ENCODE measurements around the gene VEZT. TPM values are rescaled to one million over a fixed set of nuclear protein-coding genes. Genes with fewer than 3 reads are reported as not detected.

Gene VEZT
- total and polyA plus RNA-seq, 9 of the 15 experiments (the other 6 are each of a cell fraction or from before 2014, with no cell fraction given), result 16.1 to 61.5 (median 32.6) TPM

DNA sequence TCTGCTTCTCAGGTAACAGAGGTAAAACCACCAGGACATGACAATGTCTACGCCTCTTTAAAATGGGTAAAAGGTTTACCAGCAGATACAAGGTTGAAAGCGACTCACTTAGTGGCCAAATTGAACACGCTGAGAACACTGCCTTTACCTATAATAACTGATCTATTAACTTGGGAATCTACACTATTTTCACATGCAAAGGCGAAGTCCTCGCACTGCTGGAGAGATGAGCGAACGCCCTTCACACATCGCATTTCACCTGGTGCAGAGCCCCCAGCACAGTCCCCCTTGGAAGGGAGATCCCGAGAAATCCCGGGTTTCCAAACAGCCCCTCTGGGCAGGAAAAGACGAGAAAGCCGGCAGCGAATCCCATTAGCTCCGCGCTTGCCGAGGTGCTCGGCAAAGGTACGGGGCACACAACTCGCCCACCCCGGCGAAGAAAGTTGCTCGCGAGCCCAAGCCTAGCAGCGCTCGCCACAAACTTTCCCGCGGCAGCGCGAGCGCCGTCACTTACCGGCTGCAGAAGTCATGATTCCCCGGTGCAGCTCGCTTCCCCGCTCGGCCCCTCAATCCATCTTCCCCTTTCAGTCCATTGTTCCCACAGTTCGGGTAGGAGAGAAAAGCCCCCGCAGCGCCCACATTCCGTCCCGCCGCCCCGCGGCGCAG, 763 bp upstream of the VEZT start (continued):
- TF ChIP-seq, protein P1, sequence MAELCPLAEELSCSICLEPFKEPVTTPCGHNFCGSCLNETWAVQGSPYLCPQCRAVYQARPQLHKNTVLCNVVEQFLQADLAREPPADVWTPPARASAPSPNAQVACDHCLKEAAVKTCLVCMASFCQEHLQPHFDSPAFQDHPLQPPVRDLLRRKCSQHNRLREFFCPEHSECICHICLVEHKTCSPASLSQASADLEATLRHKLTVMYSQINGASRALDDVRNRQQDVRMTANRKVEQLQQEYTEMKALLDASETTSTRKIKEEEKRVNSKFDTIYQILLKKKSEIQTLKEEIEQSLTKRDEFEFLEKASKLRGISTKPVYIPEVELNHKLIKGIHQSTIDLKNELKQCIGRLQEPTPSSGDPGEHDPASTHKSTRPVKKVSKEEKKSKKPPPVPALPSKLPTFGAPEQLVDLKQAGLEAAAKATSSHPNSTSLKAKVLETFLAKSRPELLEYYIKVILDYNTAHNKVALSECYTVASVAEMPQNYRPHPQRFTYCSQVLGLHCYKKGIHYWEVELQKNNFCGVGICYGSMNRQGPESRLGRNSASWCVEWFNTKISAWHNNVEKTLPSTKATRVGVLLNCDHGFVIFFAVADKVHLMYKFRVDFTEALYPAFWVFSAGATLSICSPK (IDR thresholded peaks at IDR 0.05; ENCODE audit: borderline replicate concordance), result no peak
- TF ChIP-seq SIRT6 (IDR thresholded peaks at IDR 0.05; ENCODE audit: low read depth, low read length) (no peak), POLR2B (IDR thresholded peaks at IDR 0.05; ENCODE audit: low read depth, partially characterized antibody) (peak; percentile 9), EWSR1 (IDR thresholded peaks at IDR 0.05; ENCODE audit: borderline replicate concordance, low read depth, partially characterized antibody) (no peak), HMG20B (CRISPR knock-in tag; IDR thresholded peaks at IDR 0.05) (no peak), ZNF778 (CRISPR knock-in tag; IDR thresholded peaks at IDR 0.05) (no peak), ZNF311 (CRISPR knock-in tag; IDR thresholded peaks at IDR 0.05) (no peak), ZNF121 (CRISPR knock-in tag; conservative IDR thresholded peaks at IDR 0.05) (no peak), E2F3 (CRISPR knock-in tag; IDR thresholded peaks at IDR 0.05) (no peak), RNF2 (IDR thresholded peaks at IDR 0.05) (no peak), SMAD1 (IDR thresholded peaks at IDR 0.05; ENCODE audit: low read depth, low read length, partially characterized antibody) (no peak), ELF2 (CRISPR knock-in tag; IDR thresholded peaks at IDR 0.05) (no peak), ZFP1 (CRISPR knock-in tag; IDR thresholded peaks at IDR 0.05) (no peak), BRF1 (IDR thresholded peaks at IDR 0.05; ENCODE audit: borderline replicate concordance, extremely low read depth, insufficient read length) (no peak), SAP30 (IDR thresholded peaks at IDR 0.05; ENCODE audit: borderline replicate concordance, insufficient read depth, low read depth, low read length, poor library complexity, severe bottlenecking) (peak; percentile 35), MAFK (IDR thresholded peaks at IDR 0.05; ENCODE audit: low read length) (no peak), KLF1 (tag; IDR thresholded peaks at IDR 0.05) (no peak), TSC22D4 (tag; IDR thresholded peaks at IDR 0.05) (no peak), PHB2 (IDR thresholded peaks at IDR 0.05; ENCODE audit: low read depth) (no peak)
- TF ChIP-seq, protein P2, sequence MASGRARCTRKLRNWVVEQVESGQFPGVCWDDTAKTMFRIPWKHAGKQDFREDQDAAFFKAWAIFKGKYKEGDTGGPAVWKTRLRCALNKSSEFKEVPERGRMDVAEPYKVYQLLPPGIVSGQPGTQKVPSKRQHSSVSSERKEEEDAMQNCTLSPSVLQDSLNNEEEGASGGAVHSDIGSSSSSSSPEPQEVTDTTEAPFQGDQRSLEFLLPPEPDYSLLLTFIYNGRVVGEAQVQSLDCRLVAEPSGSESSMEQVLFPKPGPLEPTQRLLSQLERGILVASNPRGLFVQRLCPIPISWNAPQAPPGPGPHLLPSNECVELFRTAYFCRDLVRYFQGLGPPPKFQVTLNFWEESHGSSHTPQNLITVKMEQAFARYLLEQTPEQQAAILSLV (tag; IDR thresholded peaks at IDR 0.05), result no peak
- TF ChIP-seq, protein P3, sequence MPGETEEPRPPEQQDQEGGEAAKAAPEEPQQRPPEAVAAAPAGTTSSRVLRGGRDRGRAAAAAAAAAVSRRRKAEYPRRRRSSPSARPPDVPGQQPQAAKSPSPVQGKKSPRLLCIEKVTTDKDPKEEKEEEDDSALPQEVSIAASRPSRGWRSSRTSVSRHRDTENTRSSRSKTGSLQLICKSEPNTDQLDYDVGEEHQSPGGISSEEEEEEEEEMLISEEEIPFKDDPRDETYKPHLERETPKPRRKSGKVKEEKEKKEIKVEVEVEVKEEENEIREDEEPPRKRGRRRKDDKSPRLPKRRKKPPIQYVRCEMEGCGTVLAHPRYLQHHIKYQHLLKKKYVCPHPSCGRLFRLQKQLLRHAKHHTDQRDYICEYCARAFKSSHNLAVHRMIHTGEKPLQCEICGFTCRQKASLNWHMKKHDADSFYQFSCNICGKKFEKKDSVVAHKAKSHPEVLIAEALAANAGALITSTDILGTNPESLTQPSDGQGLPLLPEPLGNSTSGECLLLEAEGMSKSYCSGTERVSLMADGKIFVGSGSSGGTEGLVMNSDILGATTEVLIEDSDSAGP (CRISPR knock-in tag; IDR thresholded peaks at IDR 0.05), result no peak
- TF ChIP-seq, protein P4, sequence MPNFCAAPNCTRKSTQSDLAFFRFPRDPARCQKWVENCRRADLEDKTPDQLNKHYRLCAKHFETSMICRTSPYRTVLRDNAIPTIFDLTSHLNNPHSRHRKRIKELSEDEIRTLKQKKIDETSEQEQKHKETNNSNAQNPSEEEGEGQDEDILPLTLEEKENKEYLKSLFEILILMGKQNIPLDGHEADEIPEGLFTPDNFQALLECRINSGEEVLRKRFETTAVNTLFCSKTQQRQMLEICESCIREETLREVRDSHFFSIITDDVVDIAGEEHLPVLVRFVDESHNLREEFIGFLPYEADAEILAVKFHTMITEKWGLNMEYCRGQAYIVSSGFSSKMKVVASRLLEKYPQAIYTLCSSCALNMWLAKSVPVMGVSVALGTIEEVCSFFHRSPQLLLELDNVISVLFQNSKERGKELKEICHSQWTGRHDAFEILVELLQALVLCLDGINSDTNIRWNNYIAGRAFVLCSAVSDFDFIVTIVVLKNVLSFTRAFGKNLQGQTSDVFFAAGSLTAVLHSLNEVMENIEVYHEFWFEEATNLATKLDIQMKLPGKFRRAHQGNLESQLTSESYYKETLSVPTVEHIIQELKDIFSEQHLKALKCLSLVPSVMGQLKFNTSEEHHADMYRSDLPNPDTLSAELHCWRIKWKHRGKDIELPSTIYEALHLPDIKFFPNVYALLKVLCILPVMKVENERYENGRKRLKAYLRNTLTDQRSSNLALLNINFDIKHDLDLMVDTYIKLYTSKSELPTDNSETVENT (CRISPR knock-in tag; IDR thresholded peaks at IDR 0.05), result no peak; the same call in 1 of the 2 replicates

All from K562 (cell line).